ENCODE results near the gene ZFAND2B. TPM values are rescaled to one million over a fixed set of nuclear protein-coding genes. Genes with fewer than 3 reads are reported as not detected.

Gene ZFAND2B
- total and polyA plus RNA-seq, 2 experiments from 2014 or later = 58.1 to 65.4 TPM

GRCh38 chr2:219252084-219252483, 45.5 kb downstream of the ZFAND2B start:
- Histone ChIP-seq H3K4me3 (no peak overlapping the region), H3K79me2 (peaks cover 2% of the 10 kb centered on the region), H2AFZ (no peak overlapping the region), H3K27ac (no peak overlapping the region), H4K20me1 (ENCODE audit: insufficient read depth, poor library complexity, severe bottlenecking) (no peaks in the 10 kb centered on the region), H3K4me1 (ENCODE audit: insufficient read depth) (peaks cover 49% of the 10 kb centered on the region), H3K27me3 (peaks cover 45% of the 10 kb centered on the region), H3K4me2 (peak overlapping the region; percentile 98), H3K9me3 (ENCODE audit: low read depth) (no peaks in the 10 kb centered on the region), H3K9me2 (replicated peaks; ENCODE audit: insufficient read depth) (no peaks in the 10 kb centered on the region), H3K36me3 (replicated peaks; ENCODE audit: insufficient read depth, low read depth) (no peaks in the 10 kb centered on the region)
- TF ChIP-seq EZH2 (IDR thresholded peaks at IDR 0.05; ENCODE audit: borderline replicate concordance) (no peak), EZH2phosphoT487 (IDR thresholded peaks at IDR 0.05; ENCODE audit: low read depth, severe bottlenecking, unreplicated experiment) (no peak)
- TF ChIP-seq, protein P1, sequence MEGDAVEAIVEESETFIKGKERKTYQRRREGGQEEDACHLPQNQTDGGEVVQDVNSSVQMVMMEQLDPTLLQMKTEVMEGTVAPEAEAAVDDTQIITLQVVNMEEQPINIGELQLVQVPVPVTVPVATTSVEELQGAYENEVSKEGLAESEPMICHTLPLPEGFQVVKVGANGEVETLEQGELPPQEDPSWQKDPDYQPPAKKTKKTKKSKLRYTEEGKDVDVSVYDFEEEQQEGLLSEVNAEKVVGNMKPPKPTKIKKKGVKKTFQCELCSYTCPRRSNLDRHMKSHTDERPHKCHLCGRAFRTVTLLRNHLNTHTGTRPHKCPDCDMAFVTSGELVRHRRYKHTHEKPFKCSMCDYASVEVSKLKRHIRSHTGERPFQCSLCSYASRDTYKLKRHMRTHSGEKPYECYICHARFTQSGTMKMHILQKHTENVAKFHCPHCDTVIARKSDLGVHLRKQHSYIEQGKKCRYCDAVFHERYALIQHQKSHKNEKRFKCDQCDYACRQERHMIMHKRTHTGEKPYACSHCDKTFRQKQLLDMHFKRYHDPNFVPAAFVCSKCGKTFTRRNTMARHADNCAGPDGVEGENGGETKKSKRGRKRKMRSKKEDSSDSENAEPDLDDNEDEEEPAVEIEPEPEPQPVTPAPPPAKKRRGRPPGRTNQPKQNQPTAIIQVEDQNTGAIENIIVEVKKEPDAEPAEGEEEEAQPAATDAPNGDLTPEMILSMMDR (IDR thresholded peaks at IDR 0.05; ENCODE audit: poor library complexity) = no peak
- 62% methylated on average over 5 of the region's 5 CpGs for WGBS (ENCODE audit: low lambda C conversion rate, missing lambda C conversion rate)
- no peak for DNase-seq (ENCODE audit: low spot score)

- Histone ChIP-seq H3K79me2 (peaks cover under 1% of the 10 kb centered on the region), H3K27ac (no peak overlapping the region), H3K27me3 (peaks cover 45% of the 10 kb centered on the region), H4K20me1 (ENCODE audit: insufficient read depth, poor library complexity, severe bottlenecking) (no peaks in the 10 kb centered on the region), H3K9me3 (ENCODE audit: low read depth) (no peaks in the 10 kb centered on the region), H2AFZ (peak overlapping the region; percentile 13), H3K4me1 (ENCODE audit: insufficient read depth) (peaks cover 49% of the 10 kb centered on the region), H3K36me3 (replicated peaks; ENCODE audit: insufficient read depth, low read depth) (no peaks in the 10 kb centered on the region), H3K4me2 (peak overlapping the region; percentile 98), H3K4me3 (no peak overlapping the region), H3K9me2 (replicated peaks; ENCODE audit: insufficient read depth) (no peaks in the 10 kb centered on the region)
- no peak for TF ChIP-seq EZH2phosphoT487 (IDR thresholded peaks at IDR 0.05; ENCODE audit: low read depth, severe bottlenecking, unreplicated experiment)
- TF ChIP-seq EZH2 (IDR thresholded peaks at IDR 0.05; ENCODE audit: borderline replicate concordance) = no peak
- TF ChIP-seq, protein P1 (IDR thresholded peaks at IDR 0.05; ENCODE audit: poor library complexity) = no peak
- 8% methylated on average over 8 of the region's 9 CpGs for WGBS (ENCODE audit: low lambda C conversion rate, missing lambda C conversion rate)
- no peak for DNase-seq (ENCODE audit: low spot score)
Measured at GRCh38 chr2:219252570-219252899, 46.0 kb downstream of the ZFAND2B start.

DNA sequence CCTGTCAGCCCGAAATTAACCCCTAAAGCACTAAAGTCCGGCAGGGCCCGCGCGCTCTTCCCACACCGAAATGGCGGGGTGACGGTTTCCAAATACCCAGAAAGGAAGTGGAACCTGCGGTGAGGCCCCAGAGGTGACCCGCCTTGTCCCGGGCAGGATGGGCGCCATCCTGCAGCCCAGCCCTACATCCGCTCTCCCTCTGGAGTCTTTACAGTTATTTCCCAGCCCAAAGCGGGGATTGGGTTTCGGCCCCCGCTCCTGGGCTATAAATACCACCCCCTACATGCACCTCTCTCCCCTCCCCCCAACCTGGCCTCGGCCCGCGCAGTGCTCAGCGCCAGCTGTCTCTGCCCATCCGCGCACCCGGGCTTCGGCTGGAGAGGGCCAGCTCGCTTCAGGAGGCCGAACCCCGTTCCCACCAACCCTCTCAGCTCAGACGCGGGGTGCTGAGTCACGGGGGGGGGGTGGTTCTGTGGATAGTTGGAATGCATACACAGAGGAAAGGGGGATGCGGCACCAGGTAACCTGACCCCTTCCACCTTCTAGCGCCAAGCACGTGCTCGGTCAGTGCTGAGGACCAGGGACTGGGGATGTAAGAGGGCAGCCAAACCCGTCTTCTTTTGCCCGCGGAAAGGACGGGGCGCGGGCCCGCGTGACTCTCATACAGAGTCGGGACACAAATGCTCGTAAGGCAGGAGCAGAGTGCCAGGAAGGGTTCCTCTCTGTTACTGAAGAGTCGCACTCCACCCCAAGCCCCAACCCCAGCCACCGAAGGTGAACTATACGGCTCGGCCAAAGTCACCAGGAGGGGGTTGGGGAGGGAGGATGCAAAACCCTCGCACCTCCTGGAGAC, 46.5 kb downstream of the ZFAND2B start, which contains the start of gene TUBA4B:
TUBA4B (plus strand) TSS at position 344 of the 853 bp plus-strand sequence; CDS start at position 509, 165 bp downstream.
- Histone ChIP-seq H3K4me2 (peak within 1 kb of the TSS; percentile 98), H3K27ac (no peak within 1 kb of the TSS), H3K27me3 (peaks cover 45% of the 10 kb centered on the region), H3K4me3 (peak within 1 kb of the TSS; percentile 37), H4K20me1 (ENCODE audit: insufficient read depth, poor library complexity, severe bottlenecking) (no peaks in the 10 kb centered on the region), H3K4me1 (ENCODE audit: insufficient read depth) (peaks cover 49% of the 10 kb centered on the region), H3K9me3 (ENCODE audit: low read depth) (no peaks in the 10 kb centered on the region), H3K36me3 (replicated peaks; ENCODE audit: insufficient read depth, low read depth) (no peaks in the 10 kb centered on the region), H2AFZ (peak within 1 kb of the TSS; percentile 57), H3K9me2 (replicated peaks; ENCODE audit: insufficient read depth) (no peaks in the 10 kb centered on the region), H3K79me2 (no peaks in the 10 kb centered on the region)
- peak; percentile 29 for DNase-seq (ENCODE audit: low spot score)
- peak; percentile 93 for TF ChIP-seq EZH2 (IDR thresholded peaks at IDR 0.05; ENCODE audit: borderline replicate concordance)
- TF ChIP-seq, protein P1 (IDR thresholded peaks at IDR 0.05; ENCODE audit: poor library complexity) = no peak
- WGBS (ENCODE audit: low lambda C conversion rate, missing lambda C conversion rate) = 3% methylated on average over 44 of the region's 49 CpGs

Measured in hepatocyte (in vitro differentiated cells).